Gastroesophageal sphincter (tissue), 4 donors: ENCODE results near the gene RBM19. TPM values are rescaled to one million over a fixed set of nuclear protein-coding genes. Genes with fewer than 3 reads are reported as not detected.

ENCODE experiments used
- ATAC-seq: fragments of 150-250 bp; one replicate; pipeline ENCODE4 v1.9.1; 2016; ENCODE audit warnings: mild to moderate bottlenecking, moderate library complexity
- H3K27ac ChIP-seq, 4 donors: fragments of 200-600 bp; sonication (generic) in 3 of 4; 1 replicate in 3 of 4; 2 replicates in 1 of 4; pipeline ENCODE4 v1.5.1; 2016 to 2019
- H3K27me3 ChIP-seq: fragments of 200-600 bp; sonication (generic); one replicate; pipeline ENCODE4 v1.5.1; 2019
- H3K36me3 ChIP-seq, 2 donors: fragments of 200-600 bp; sonication (generic); one replicate each; pipeline ENCODE4 v1.5.1; 2019; ENCODE audit warnings: control low read depth in 1 of 2
- H3K4me1 ChIP-seq, 3 donors: fragments of 200-600 bp; sonication (generic); 1 replicate in 2 of 3; 2 replicates in 1 of 3; pipeline ENCODE4 v1.5.1; 2016 to 2019; ENCODE audit warnings: control low read depth in 2 of 3
- H3K4me3 ChIP-seq, 2 donors: fragments of 200-600 bp; sonication (generic); one replicate each; pipeline ENCODE4 v1.5.1; 2019; ENCODE audit warnings: mild to moderate bottlenecking in 1 of 2, moderate library complexity in 1 of 2
- H3K9me3 ChIP-seq, 3 donors: fragments of 200-600 bp; sonication (generic); one replicate each; pipeline ENCODE4 v1.5.1; 2017 to 2019; ENCODE audit warnings: control low read depth in 2 of 3
- EP300 ChIP-seq: sonication (generic); formaldehyde crosslinking; IDR thresholded peaks from one replicate; pipeline ENCODE4 v1.6.1; 2017; ENCODE audit warnings: antibody characterized with exemption, mild to moderate bottlenecking
- POLR2A ChIP-seq, 2 donors: fragments of 450-650 bp; IDR thresholded peaks; one replicate each; pipeline ENCODE4 v1.6.1; 2017; ENCODE audit warnings: antibody characterized with exemption in 2 of 2, mild to moderate bottlenecking in 2 of 2, moderate library complexity in 1 of 2
- POLR2AphosphoS5 ChIP-seq: sonication (generic); formaldehyde crosslinking; IDR thresholded peaks from one replicate; pipeline ENCODE4 v1.6.1; 2017; ENCODE audit warnings: antibody characterized with exemption
- WGBS, 2 donors: methylation state at CpG; one replicate each; pipeline ENCODE4 v1.1.5; 2018; ENCODE audit warnings: low coverage in 1 of 2; 5-methylcytosine and 5-hydroxymethylcytosine counted together
- total RNA-seq, 4 donors: library from RNA; depleted of rRNA; stranded (reverse); fragments of >200 nt; gene quantifications; one replicate each; pipeline ENCODE4 v1.1.0, GENCODE V29; 2016
- TF ChIP-seq, protein P1 (sequence below), 4 experiments: fragments of 200-600 bp in 2 of 4; fragments of 450-650 bp in 2 of 4; sonication (generic) in 1 of 4; IDR thresholded peaks; one replicate each; pipeline ENCODE4 v1.5.1; 2017 to 2019; ENCODE audit warnings: antibody characterized with exemption in 4 of 4, mild to moderate bottlenecking in 2 of 4, moderate library complexity in 2 of 4

Gene RBM19
- total RNA-seq, 4 donors from 2014 or later: 24.5 to 45.3 (median 33.9) TPM

DNA sequence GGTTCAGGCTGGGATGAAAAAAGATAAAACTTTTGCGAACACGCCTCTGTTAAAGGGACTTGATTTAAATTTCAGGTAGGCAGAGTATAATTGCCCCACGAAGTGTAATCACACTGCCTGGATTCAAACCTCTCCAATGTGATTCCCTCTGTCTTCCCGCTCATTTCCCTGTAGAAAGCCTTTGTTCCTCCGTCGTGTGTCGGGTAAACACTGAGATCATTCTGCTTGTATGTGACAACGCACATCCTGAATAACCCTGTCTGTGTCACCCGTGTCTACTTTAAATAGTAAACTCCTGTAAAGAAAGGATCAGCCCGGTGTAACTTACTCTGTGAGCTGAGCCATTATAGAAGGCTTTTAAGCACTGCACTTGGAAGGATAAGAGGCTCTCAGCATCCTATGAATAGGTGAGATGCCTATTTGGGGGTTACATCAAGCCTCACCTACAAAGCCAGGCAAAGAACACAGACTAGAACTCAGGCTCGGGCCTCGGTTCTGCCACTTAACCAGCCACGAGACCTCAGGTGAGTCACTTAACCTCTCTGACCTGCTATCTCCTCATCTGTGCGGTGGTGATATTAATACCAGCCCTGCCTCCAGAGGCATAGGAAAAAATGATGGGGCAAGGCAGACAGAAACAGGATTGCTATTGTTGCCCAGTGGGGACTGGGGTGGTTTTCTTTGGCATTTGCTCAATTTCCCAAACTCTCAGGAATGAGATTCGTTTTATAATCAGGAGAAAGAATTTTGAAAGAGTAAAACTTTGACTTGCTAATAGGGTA lies 74.2 kb downstream of the RBM19 start:
- Histone ChIP-seq H3K9me3 (no peaks in the 10 kb centered on the region), H3K27ac (no peak overlapping the region), H3K4me1 (no peaks in the 10 kb centered on the region), H3K4me3 (no peak overlapping the region), H3K27me3 (no peaks in the 10 kb centered on the region), H3K36me3 (peaks cover 0 to 30% of the 10 kb centered on the region in 2 donors)
- TF ChIP-seq EP300: no peak
- ATAC-seq: no peak
- 84 to 85% methylated on average over 11 to 12 of the region's 15 CpGs for WGBS, 2 donors

DNA sequence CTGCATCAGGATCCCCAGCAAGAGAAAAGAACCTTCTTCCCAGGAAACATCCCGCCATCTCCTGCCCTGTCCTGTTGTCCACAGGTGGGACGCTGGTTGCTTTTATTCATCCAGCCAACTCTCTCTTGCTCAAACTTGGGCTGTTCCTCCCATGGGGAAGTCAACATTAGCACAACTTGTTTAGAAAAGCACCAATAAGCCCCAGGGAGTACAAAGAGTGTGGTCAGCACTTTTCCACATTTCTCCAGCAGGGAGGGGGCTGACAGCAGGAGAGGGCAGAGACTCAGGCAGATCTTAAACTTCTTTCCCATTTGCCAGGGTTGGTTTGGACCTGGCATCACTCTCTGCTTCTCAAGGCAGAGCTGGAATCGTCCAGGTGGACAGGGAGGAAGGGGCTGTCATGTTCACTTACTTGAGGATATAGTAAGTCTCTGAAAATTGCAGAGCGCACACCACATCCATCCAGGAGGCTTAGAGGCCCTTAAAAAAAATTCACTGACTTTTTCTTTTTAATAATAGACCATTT lies 74.9 kb downstream of the RBM19 start:
- no peak for ATAC-seq
- Histone ChIP-seq H3K36me3 (peaks cover 0 to 26% of the 10 kb centered on the region in 2 donors), H3K4me1 (no peaks in the 10 kb centered on the region), H3K9me3 (no peaks in the 10 kb centered on the region), H3K4me3 (no peak overlapping the region), H3K27me3 (no peaks in the 10 kb centered on the region), H3K27ac (no peak overlapping the region)
- 93 to 100% methylated on average over 2 to 3 of the region's 4 CpGs for WGBS, 2 donors
- no peak for TF ChIP-seq POLR2A (IDR thresholded peaks at IDR 0.05)
- TF ChIP-seq, protein P1, sequence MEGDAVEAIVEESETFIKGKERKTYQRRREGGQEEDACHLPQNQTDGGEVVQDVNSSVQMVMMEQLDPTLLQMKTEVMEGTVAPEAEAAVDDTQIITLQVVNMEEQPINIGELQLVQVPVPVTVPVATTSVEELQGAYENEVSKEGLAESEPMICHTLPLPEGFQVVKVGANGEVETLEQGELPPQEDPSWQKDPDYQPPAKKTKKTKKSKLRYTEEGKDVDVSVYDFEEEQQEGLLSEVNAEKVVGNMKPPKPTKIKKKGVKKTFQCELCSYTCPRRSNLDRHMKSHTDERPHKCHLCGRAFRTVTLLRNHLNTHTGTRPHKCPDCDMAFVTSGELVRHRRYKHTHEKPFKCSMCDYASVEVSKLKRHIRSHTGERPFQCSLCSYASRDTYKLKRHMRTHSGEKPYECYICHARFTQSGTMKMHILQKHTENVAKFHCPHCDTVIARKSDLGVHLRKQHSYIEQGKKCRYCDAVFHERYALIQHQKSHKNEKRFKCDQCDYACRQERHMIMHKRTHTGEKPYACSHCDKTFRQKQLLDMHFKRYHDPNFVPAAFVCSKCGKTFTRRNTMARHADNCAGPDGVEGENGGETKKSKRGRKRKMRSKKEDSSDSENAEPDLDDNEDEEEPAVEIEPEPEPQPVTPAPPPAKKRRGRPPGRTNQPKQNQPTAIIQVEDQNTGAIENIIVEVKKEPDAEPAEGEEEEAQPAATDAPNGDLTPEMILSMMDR (IDR thresholded peaks at IDR 0.05): no peak

DNA sequence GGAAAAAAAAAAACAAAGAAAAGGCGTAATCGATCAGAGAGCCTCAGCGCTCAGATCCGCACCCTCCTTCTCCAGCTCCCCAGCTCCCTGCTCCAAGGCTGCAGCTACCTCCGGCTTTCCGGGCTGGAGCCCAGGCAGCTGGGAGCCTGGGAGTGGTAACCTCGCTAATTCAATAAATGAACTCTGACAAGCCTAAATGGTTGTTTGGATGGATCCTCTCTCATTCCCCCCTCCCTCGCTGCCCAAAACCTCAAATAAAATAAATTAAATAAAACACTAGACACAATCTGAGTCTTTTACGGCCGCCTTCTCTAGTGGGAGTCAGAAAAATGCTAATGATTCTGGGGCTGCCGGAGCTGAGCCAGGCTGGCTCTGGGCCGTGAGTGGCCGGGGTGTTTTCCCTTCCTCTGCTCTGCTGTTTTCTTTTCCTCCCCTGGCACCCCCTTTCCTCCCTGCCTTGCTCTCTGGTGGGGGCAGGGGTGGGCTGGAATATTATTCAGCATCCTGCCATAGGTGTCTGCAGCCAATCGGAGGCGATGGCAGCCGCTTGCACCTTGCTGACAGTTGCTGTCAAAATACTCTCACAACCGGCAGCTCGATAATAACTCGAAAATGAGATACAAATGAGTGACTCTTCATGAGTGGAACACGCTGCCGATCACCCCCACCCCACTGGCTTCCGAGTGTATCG lies 76.1 kb downstream of the RBM19 start:
- H3K4me3 ChIP-seq: peak overlapping the region in 1 of 2 donors; percentile 7

DNA sequence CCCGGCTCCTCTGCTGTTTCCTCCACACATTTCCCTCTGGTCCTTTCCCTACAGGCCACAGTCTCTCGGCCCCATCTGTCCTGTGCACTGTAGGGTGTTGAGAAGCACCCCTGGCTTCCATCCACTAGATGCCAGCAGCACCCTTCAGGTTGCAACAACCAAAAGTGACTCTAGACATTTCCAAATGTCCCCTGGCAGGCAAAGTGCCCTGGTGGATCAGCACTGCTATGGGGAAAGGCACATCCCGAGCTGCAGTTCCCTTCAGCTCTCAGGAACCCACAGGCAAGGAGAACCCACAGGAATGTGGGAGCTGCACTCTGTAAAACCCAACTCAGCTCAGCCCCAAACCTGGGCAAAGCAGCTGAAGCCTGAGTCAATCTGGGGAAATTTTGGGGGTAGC lies 77.0 kb downstream of the RBM19 start:
- TF ChIP-seq POLR2A (IDR thresholded peaks at IDR 0.05) (no peak), EP300 (no peak), POLR2AphosphoS5 (no peak)
- TF ChIP-seq, protein P1 (IDR thresholded peaks at IDR 0.05): no peak
- H3K27ac ChIP-seq: no peak overlapping the region

More for the DNA sequence above, 76.1 kb downstream of the RBM19 start:
- Histone ChIP-seq H3K27me3 (no peaks in the 10 kb centered on the region), H3K36me3 (peaks cover 0 to 22% of the 10 kb centered on the region in 2 donors), H3K4me1 (no peaks in the 10 kb centered on the region), H3K9me3 (no peaks in the 10 kb centered on the region), H3K27ac (no peak overlapping the region)
- no peak for TF ChIP-seq EP300
- TF ChIP-seq POLR2A (IDR thresholded peaks at IDR 0.05): no peak
- no peak for TF ChIP-seq POLR2AphosphoS5
- TF ChIP-seq, protein P1 (IDR thresholded peaks at IDR 0.05): no peak
- ATAC-seq: no peak
- 34 to 54% methylated on average over 13 to 16 of the region's 23 CpGs for WGBS, 2 donors

DNA sequence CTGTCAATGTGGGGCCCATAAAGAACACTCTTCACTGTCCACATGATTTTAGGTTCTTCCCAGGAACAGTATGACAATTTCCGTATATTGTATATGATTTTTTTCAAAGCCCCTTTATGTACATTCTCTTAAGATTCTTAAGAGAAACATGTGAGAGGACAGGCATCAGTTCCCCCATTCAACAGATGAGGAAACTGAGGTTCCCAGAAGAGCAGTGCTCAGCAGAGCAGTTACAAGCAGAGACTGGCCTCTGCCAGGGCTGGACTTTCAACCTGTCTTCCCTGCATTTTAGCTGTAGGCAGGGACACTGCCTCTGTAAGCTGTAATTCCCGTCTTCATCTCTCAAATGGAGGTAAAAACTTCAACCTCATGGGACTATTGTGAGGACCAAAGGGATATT lies 77.7 kb downstream of the RBM19 start:
- peaks cover 0 to 37% of the 10 kb centered on the region in 2 donors for H3K36me3 ChIP-seq
- 95 to 100% methylated on average over 1 to 2 of the region's 2 CpGs for WGBS, 2 donors
- H3K27ac ChIP-seq: no peak overlapping the region
- ATAC-seq: no peak
- H3K4me3 ChIP-seq: no peak overlapping the region
- H3K9me3 ChIP-seq: no peaks in the 10 kb centered on the region
- no peaks in the 10 kb centered on the region for H3K27me3 ChIP-seq
- no peaks in the 10 kb centered on the region for H3K4me1 ChIP-seq
- TF ChIP-seq, protein P1 (IDR thresholded peaks at IDR 0.05): no peak
- TF ChIP-seq POLR2A (IDR thresholded peaks at IDR 0.05): no peak
- no peak for TF ChIP-seq POLR2AphosphoS5
- no peak for TF ChIP-seq EP300

More for the DNA sequence above, 77.0 kb downstream of the RBM19 start:
- Histone ChIP-seq H3K4me3 (no peak overlapping the region), H3K27me3 (no peaks in the 10 kb centered on the region), H3K9me3 (no peaks in the 10 kb centered on the region), H3K4me1 (no peaks in the 10 kb centered on the region), H3K36me3 (peaks cover 0 to 32% of the 10 kb centered on the region in 2 donors)
- 40% methylated on average over 1 of the region's 3 CpGs; no CpG with 5 or more reads in 1 of the 2 donors for WGBS, 2 donors
- ATAC-seq: no peak
